Mucosa of gallbladder (tissue), 1 donor: Measurements from ENCODE around the gene FHL3. TPM values are rescaled to one million over a fixed set of nuclear protein-coding genes. Genes with fewer than 3 reads are reported as not detected.
"Not testable (repeated sequence)": the region's sequence is repeated elsewhere in the genome, so short reads cannot be mapped to it uniquely, and the experiment has no call there.

Experiments
- DNase-seq: peaks from one replicate; pipeline ENCODE4 v3.0.0-alpha.2; 2020; ENCODE audit warnings: low spot score
- total RNA-seq: library from RNA; stranded (reverse); gene quantifications from one replicate; pipeline ENCODE4 v1.2.1, GENCODE V29; 2021
- donor health status: DM: no; HTN: no; CAD: no.

FHL3 gene
- total RNA-seq, 1 donor from 2014 or later = 11.2 TPM

DNA sequence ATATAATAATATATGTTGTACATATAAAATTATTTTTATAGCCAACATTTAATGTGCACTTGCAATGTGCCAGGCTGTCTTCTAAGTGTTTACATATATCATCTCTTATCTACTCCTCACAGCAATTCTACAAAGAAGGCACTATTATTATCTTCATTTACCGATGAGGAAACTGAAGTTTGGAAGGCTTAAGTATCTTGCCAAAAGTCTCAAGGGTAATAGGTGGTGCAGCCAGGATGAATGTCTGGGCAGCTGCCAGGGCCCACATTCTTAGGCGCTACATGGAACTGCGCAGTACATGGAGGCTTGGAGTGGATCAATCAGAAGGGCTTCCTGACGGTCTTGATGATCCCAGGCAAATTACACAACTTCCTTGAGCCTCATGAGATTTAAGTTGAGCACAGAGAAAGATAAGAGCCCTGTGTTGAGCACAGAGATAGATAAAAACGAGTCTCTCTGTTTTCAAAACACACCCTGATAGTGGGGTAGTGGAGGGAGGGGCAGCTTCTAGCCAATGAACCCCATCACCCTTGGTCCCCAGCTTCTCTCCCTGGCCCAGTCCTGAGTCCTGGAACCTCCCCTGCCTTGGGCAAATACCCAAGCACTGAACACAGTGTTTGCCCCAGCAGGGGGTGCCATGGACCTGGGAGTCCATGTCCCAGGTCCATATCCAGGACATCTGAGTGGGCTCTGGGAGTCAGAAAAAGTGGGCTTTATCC lies 32.1 kb upstream of the FHL3 start:
- DNase-seq = no peak

DNA sequence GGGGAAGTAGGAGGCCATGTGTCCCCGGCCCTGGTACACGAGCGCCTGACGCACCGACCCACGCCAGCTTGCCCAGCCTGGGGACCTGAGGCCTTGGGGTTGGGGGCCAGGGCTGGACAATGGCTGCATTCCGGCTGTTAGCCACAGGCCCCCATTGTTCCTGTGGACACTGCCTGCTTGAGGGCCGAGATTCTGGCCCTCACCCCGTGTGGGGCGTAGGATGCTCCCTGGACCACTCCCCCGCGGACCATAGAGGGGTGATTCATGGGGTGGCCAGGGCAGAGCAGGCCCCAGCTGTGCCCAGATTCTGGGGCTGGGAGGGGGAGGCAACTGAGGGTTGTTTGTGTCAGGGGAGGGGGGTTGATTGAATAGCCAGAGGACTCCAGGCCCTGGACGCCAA lies 29.6 kb upstream of the FHL3 start:
- no peak for DNase-seq

DNA sequence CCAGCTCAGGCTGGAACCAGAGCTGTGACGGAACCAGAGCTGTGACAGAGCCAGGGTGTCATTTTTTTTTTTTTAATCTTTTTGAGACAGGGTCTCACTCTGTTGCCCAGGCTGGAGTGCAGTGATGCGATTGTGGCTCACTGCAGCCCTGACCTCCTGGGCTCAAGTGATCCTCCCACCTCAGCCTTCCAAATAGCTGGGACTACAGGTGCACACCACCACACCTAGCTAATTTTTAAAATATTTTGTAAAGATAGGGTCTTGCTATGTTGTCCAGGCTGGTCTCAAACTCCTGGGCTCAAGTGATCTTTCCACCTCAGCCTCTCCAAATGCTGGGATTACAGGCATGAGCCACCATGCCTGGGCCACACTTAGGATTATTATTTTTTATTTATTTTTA lies 27.7 kb upstream of the FHL3 start:
- DNase-seq = not testable (repeated sequence)

DNA sequence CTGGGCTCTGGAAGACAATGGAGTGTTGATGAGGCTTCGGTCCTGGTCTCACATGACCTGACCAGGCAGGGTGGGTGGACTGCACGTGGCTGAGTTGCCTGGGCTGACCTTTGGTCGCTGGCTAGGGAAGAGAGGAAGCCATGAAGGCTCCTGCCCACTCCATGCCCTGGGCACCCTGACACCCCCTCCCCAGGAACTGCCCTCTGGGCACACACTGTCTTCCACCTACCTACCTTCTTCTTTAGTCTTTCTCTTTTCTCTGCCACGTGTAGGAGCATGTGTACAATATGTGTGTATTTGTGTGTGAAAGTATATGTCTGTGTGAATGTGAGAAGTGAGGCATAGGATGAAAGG lies 26.2 kb upstream of the FHL3 start:
- DNase-seq = no peak

DNA sequence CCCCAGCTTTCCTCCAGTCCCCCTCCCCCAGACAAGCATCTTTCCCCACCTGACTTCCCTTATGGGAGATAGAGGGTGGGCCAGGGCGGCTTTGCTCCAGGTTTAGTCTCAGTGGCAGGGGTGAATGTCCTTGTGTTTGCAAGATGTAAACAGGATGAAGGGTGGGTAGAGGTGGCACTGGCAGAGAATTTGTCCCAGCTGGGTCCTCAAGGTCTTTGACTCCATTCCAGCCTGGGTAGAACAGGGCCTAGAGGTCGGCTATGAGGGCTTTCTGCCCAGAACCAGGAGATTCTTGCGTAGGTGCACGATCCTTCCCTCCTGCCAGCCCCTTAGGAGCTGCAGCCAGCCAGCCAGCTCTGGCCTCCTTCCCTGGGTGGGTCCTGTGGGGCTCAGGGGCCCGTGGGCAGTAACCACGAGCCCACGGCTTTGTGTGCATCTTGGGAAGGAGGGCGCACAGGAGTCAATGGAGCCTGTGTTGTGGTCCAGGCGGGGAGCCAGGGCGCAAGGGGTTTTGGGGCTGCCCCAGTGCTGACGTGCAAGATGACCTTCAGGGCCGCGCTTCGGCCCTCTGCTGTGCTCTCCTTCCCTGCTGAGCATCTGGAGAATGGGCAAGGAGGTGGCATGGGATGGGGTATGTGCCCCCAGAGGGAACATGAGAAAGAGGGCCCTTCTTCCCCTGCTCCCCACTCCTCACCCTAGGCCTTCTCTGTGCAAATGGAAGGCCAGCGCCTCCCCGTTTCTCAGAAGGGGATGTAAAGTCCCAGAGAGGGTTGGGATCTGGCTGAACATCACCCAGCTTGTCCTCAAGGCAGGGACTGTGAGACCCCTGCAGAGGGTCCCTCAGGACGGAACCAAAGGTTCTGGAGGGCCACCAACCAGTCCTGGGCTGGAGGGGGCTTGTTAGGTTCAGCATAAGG lies 25.5 kb upstream of the FHL3 start:
- no peak for DNase-seq

DNA sequence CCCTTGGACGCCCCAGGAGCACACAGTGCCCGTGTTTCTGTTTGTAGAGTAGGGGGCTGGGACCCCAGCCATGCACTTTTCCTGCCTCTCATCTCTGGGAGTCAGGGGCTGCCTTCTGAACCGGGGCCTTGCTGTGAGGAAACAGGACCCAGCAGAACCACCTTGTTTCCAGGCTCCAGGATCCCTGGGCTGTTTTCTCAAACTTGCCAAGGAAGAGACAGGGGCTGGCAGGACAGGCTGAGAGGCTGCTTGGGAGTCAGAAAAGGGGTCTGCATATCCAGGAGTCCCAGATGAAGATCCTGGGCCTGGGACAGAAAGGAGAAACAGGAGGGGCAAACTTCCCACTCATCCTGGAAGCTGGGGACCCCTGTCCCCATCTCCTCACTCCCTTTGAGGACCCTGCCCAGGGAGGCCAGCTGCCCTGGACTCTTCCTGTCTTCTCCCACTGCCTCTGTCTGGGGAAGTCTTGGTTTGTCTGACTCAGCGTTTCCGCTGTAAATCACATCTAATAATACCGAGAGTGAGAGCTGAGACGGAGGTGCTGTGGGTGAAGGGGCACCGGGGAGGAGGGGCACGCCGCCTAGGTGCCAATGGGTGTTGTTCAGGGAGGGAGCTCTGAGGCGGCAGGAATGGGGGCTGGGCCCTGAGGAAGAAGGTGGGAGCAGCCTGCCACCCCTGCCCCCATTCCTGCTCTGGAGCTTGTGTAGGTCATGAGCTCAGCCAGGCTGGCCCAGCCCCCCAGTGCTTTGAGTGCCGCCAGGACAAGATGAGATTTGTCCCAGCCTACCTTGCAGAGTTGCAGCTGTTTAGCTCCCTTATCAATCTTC lies 24.6 kb upstream of the FHL3 start:
- peak; percentile 18 for DNase-seq

DNA sequence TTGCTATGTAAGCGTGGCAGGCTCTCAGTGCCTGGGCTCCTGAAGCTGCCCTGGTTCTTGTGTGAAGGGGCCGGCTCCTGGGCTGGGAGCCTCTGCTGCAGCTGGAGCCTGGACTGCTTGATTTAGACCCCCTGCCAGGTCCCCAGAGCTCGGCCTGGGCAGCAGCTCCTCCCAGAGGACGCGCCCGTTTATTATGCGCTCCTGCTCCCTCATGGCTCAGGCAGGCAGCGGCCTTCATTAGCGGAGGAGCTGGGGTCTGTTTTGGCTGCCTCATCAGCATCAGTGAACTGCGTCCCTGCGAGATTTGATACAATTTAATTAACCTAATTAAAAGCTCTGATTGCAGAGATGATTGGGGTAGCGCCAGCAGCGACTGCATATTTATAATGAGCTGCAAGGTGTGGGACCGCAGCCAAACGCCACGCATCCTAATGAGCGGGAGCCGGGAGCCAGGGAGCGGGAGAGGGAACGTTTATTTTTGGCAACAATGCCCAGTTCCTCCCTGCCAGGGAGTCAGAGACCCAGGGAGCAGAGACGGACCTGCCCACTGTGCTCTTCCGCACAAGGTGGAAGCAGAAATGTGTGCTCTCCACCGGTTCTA lies 23.9 kb upstream of the FHL3 start:
- no peak for DNase-seq

DNA sequence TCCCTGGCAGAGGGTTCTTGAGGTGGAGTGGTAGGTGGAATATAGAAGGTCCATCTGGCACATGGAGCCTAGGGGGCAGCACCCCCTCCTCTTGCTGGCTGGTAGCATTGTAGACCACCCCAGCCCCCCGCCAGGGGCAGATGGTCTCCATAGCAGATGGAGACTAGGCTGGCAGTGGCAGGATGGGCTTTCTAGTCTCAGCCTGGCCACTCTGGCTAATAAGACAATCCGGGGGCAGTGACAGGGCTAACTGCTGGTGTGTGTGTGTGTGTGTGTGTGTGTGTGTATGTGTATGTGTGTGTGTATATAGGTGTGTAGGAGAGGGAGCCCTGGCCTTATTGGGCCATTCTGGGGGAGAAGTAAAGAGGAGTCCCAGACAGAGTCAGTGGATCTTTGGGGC lies 23.4 kb upstream of the FHL3 start:
- no peak for DNase-seq

DNA sequence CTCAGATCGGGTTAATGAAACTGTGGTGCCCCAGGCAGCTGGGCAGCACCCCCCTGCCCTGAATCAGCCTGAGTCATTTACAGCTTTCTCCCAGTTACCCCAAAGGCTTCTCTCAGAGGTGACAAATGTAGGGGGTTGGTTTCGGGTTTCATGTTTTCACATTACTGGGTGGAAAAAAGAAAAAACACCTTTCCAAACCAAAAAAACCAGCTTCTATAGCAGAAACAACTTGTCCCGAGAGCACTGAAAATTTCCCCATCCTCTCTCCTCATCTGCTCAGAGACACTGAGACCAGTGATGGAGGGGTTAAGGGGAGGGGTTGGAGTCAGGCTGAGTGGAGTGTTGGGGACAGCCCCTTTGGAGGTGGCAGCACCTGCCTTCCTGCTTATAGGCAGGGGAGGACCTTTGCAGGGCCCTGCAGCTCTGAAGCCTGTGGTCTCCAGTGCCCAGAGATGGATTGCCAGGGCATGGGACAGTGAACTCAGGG lies 22.8 kb upstream of the FHL3 start:
- DNase-seq = no peak

DNA sequence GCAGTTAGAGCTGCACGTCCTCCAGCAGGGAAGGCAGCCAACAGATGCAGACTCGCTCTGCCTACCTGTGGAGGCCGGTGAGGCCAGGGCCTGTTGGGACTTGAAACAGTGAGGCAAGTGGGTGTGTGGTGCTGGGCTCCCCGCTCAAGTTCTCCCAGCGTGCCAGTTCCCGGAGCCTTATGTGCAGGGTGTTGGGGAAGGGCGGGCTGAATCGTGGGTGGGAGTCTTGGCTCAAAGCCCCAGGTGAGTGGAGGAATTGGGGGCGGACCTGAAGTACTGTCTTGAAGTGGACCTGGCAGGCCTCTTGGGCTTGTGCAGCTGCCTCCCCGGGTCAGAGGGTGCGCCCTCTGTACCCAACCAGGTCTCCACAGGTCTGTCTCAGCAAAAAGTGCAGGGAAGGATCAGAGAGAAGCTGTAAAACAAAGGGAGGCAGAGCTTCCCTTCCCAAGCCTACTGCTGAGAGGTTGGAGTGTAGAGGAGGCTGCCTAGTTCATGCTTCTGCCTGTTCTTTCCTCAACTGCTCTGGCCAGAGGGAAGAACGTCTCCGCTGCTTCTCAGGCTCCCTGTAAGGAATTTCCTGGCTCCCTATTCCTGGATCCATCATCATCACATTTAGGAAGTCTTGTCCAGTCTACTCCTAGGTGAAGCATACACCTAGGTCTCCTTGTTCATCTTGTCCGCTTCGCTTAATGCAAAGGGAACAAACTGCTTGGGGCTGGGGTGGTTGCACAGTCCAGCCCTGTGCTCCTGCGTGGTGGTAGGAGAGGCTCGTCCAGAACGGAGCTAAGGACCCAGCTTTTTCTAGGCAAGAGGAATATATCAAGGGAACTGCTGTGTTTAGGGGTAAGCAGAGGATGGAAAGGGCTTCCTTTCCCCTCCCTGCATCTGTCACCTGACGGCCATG lies 22.1 kb upstream of the FHL3 start:
- no peak for DNase-seq

DNA sequence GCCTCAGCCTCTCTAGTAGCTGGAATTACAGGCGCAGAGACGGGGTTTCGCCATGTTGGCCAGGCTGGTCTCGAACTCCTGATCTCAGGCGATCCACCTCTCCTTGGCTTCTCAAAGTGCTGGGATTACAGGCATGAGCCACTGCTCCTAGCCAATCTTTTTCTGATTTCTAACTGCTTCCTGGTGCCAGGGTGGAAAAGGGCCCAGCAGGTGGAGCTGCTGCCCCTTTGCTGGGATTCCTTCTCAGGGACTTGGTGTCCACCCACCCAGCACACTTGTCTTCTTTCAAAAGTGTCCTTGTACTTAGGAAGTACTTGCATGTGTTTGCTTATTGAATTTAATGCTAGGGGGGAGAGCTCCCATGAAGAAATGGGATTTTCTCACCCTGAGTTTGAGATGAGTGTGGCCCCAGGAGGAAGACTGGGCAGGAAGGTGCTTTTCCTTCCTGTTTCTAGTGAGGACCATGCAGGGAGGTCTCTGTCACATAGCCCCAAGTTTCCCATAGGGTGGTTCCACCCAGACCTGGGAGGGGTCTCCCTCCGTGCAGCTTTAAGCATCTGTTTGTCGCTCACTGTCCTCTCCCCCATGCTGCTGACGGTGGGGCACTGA lies 21.4 kb upstream of the FHL3 start:
- peak; percentile 36 for DNase-seq

DNA sequence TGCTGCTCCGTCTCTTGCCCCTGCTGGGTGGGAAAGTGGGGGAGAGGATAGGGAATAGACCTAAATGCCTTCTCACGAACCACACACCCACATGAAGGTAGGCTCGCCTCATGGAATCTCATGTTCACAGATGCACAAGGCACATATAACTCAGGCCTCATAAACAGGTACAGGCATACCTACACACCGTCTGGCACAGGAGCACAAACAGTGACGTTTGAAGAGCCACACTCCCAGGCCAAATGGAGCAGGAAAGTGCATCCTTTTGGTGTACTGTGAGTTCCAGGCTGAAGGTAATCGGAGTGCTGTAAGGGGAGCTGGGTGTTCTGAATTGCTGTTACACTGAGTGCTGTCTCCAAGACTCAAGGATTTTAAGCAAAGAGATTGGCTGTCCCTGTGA lies 20.4 kb upstream of the FHL3 start:
- no peak for DNase-seq

DNA sequence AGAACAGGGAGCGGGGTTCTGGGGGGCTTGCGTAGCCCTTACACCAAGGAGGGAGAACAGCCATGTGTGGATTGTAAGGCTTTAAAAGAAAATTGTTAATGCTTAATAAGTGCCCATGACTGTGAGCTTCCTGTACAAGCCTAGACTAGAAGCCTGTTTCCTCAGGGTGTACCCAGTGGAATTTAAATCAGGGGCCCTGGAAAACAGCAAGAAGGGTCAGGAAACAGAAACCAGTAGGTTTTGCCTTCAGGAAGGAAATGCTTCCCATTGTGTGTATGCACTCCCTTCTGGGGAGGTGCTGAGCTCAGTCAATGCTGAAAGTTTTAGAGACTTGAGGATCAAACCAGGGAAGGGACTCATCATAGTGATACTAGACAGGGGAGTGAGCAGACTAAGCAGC lies 19.9 kb upstream of the FHL3 start:
- no peak for DNase-seq

DNA sequence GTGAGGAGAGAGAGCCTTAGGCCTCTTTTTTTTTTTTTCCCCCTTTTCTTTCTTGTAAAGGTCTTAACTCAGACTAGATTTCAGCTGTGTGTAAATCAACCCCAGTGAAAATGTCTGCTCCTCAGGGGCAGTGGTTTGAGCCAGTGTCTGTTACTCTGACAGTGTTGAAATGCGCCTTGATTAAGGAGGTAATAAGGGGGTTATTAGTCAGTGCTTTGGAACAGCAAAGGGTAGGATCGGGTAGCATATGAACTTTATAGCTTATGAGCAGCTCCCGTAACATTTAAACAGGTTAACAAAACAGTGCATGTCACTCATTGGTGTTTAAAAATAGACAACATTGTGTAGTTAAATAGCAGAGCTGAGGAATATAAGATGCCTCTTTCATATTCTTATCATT lies 17.5 kb upstream of the FHL3 start:
- DNase-seq = no peak

DNA sequence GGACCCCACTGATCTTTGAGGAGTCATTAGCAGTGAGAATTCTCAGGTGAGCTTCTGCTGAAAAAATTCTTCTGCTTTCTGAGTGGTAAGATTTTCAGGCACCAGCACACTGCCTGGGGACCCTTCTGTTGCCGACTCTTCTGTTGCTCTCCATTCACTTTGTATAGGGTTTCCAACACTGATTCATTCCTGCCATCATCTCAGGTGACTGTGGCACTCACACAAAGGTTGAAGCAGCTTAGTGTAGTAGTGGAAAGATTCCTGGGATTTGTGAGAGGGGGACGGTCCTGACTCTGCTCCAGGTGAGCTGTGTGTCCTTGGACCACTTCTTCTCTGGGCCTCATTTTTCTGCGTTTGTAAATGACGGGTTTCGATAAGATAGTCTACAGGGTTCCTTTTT lies 16.7 kb upstream of the FHL3 start:
- DNase-seq = no peak

DNA sequence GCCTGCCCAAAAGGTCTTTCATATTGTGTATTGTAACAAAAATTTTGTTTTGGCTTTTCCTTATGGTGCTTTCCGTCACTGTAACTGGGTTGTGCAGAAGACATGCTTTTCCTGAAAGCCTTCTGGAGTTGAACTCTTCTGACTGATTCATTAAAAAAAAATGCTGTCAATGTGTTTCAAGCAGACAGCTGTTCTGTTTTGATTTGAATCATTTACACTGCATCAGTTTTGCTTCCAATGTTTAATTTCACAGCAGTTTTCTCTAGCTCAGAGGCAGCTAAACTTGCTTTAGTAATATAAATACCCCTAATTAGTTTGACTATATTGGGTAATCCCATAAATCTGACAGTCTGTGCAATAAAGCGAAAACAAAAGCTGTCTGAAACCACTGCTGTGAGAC lies 15.1 kb upstream of the FHL3 start:
- DNase-seq = no peak

DNA sequence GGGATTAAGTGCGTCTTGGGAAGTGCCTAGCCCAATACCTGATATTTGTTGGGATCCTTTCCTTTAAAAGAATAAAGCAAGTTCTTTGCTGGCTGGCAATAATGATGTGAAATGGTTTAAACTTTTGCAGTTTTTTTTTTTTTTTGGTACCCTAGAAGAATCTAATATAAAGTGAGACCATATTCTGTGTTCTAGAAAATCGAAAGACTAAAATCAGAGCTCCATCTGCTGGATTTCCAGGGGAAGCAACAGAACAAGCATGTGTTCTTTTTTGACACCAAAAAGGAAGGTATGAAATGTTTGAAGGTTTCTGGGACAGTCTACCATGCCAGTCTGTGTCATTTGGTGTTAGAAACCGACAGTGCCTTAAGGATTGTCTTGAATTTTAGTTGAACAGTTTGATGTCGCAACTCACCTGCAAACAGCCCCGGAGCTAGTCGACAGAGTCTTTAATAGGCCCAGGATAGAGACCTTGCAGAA lies 13.6 kb upstream of the FHL3 start:
- DNase-seq = no peak

DNA sequence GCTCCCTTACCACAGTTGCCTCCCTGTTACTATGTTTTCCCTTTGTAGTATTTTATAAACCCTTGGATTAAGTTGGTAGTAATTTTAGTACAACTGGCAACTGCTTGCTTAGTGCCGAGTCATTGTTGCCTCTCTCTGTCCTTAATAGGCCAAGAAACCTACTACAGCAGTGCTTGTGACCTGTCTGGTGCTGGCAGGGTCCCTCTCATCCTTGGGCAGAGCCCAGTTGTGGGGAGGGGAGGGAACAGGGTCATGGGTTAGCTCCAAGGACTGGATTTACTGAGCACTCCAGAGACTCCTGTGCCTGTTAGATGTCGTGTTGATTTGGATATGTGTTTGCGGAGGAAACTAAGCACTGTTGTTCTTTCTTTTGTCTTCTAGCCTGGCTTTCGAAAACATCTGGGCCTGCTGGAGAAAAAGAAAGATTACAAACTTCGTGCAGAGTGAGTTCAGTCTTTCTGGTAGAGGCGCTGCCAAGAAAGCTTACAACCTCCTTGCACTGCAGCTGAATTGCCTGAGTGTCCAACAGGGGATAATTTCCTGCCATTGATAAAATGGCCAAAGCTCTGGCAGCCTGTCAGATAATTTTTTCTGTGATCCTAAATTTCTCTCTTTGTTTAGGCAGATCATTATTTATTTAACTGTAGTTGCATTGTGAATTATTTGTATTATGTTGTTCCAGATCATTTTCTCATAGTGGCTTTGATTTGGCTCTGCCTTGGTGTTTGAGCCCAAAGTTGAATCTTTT lies 10.8 kb upstream of the FHL3 start:
- no peak for DNase-seq

DNA sequence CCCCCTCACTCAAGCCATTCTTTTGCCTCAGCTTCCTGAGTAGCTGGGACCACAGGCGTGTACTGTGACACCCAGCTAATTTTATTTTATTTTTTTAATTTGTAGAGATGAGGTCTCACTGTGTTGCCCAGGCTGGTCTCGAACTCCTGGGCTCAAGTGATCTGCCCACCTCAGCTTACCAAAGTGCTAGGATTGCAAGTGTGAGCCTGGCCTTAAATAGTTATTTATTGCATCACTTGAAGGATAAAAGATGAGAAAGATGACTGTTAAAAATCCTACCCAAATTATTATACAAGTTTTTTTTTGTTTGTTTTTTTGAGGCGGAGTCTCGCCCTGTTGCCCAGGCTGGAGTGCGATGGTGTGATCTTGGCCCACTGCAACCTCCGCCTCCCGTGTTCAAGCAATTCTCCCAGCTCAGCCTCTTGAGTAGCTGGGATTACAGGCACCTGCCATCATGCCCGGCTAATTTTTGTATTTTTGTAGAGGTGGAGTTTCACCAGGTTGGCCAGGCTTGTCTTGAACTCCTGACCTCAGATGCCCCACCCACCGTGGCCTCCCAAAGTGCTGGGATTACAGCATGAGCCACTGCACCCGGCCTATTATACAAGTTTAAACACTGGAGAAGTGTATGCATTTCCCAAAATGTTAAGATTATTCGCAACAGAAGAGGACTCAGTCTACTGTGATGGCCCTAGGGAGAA lies 9.6 kb upstream of the FHL3 start:
- DNase-seq = no peak
